CD1c-positive myeloid dendritic cell (primary cell): Measurements from ENCODE around the gene TWF2.

Experiments
- DNase-seq: peaks from one replicate; pipeline ENCODE4 v3.0.0-alpha.2; 2016; ENCODE audit errors: extremely low spot score

Gene TWF2

GRCh38 chr3:52181543-52181942, 57.4 kb downstream of the TWF2 start:
- no peak for DNase-seq
